LNCaP clone FGC (cell line): Measurements from ENCODE around the gene OLR1.
A peak's percentile ranks its signal among the peaks of the same experiment; 100 is the strongest.
"Not testable (repeated sequence)": the region's sequence is repeated elsewhere in the genome, so short reads cannot be mapped to it uniquely, and the experiment has no call there.

Source experiments
- DNase-seq: peaks from one replicate; pipeline ENCODE4 v3.0.0-alpha.2; 2011; ENCODE audit warnings: low read depth
- H3K4me3 ChIP-seq: 2 replicates; pipeline ENCODE4 v1.5.1; 2011; ENCODE audit warnings: mild to moderate bottlenecking, low read depth, low read length, control low read depth
- CTCF ChIP-seq: IDR thresholded peaks from 2 replicates; pipeline ENCODE4 v1.5.1; 2012; ENCODE audit warnings: mild to moderate bottlenecking; ENCODE audit not compliant: control insufficient read depth, insufficient read depth; ENCODE audit errors: extremely low read depth

OLR1 gene

DNA sequence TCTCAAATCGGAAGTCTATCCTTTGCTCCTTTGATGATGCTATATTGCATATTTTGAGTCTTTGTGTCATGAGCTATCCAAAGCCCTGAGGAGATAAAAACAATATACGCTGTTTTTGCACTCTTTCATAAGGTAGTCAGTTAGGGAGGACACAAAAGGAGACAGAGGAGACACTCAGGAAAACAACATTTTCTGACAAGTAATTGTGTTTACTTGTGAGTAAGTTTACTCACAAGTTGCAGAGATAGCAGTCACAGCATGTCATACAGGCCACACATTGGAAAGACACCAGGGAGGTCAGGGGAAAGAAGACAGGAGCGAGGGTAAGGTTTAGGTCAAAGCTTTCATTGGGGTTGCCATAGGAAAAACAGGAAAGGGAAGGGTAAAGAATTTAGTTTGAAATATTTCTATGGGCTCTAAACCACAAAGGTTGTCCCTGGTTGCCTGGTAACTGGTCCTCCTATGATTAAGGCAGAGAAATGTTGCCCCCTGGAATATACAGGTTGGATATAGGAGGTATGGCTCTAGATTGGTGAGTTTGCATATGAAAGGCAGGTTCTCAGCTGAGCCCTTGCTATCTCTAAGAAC, 33.4 kb upstream of the OLR1 start:
- DNase-seq: no peak
- TF ChIP-seq CTCF: no peak
- no peak overlapping the region for H3K4me3 ChIP-seq

- not testable (repeated sequence) for DNase-seq, H3K4me3 ChIP-seq
Observed at GRCh38 chr12:10204495-10204894, 32.6 kb upstream of the OLR1 start.

DNA sequence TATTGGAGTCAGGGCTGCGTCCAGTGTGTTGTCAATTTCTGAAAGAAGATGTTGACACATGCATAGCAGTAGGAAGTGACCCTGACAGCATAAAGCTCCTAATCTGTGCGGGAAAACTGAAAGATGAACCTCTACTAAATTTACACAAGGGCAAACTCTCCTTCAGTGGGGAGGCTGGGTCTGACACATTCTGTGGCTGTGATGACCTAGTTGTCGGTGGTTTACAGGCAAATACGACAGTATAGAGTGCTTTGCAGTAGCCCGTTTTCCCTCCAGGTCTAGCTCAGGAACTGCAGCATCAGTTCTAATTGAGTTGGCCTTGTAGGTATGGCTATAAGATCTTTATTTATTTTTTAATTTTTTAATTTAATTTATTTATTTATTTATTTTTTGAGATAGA, 25.9 kb upstream of the OLR1 start:
- no peak for TF ChIP-seq CTCF
- no peak for DNase-seq
- H3K4me3 ChIP-seq: no peak overlapping the region

DNA sequence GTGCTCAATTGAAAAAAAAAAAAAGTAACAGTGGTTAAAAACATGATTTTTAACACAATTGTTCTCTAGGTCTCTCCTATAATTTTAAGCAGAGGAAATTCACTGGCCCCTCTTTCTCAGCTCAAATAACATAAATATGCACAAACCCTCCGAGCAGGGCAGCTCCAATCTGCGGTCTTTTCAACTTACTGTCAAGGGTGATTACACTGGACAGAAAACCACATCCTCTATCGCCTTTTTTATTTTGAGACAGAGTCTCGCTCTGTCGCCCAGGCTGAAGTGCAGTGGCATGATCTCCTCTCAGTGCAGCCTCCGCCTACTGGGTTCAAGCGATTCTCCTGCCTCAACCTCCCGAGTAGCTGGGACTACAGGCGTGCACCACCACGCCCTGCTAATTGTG, 24.3 kb upstream of the OLR1 start:
- TF ChIP-seq CTCF: no peak
- DNase-seq: no peak
- H3K4me3 ChIP-seq: no peak overlapping the region

GRCh38 chr12:10194160-10194670, 22.3 kb upstream of the OLR1 start:
- no peak for DNase-seq
- H3K4me3 ChIP-seq: no peak overlapping the region
- TF ChIP-seq CTCF: no peak

- H3K4me3 ChIP-seq: no peak overlapping the region
- no peak for TF ChIP-seq CTCF
- DNase-seq: no peak
Observed at GRCh38 chr12:10191865-10192264, 19.9 kb upstream of the OLR1 start.

GRCh38 chr12:10190558-10191388, 18.8 kb upstream of the OLR1 start:
- H3K4me3 ChIP-seq: no peak overlapping the region
- peak; percentile 93 for TF ChIP-seq CTCF
- no peak for DNase-seq
